Urinary bladder (tissue), 4 donors: Measurements from ENCODE around the gene NKIRAS1. TPM values are rescaled to one million over a fixed set of nuclear protein-coding genes. Genes with fewer than 3 reads are reported as not detected.
"Not testable (repeated sequence)": the region's sequence is repeated elsewhere in the genome, so short reads cannot be mapped to it uniquely, and the experiment has no call there.

Source experiments
- DNase-seq: peaks from one replicate; pipeline ENCODE4 v3.0.0-alpha.2; 2015; ENCODE audit errors: extremely low spot score
- H3K27ac ChIP-seq: one replicate; pipeline ENCODE4 v1.5.1; 2013; ENCODE audit warnings: low read depth, mild to moderate bottlenecking, moderate library complexity
- H3K36me3 ChIP-seq: one replicate; pipeline ENCODE4 v1.6.1; 2013; ENCODE audit warnings: mild to moderate bottlenecking, moderate library complexity; ENCODE audit not compliant: insufficient read depth
- H3K4me1 ChIP-seq: one replicate; pipeline ENCODE4 v1.6.1; 2013; ENCODE audit warnings: mild to moderate bottlenecking, moderate library complexity; ENCODE audit not compliant: insufficient read depth
- H3K4me3 ChIP-seq: one replicate; pipeline ENCODE4 v1.5.1; 2013; ENCODE audit warnings: low read depth, low read length
- WGBS: extraction: QIAGEN DNeasy Blood & Tissue Kit; methylation state at CpG from one replicate; pipeline ENCODE4 v1.1.7; 2013; 5-methylcytosine and 5-hydroxymethylcytosine counted together
- polyA plus RNA-seq: library from polyadenylated mRNA; stranded (reverse); fragments of 200-250 nt; gene quantifications from one replicate; pipeline ENCODE4 v1.2.3, GENCODE V29; 2013
- total RNA-seq: library from RNA; depleted of rRNA; stranded (reverse); fragments of >200 nt; gene quantifications from one replicate; pipeline ENCODE4 v1.2.3, GENCODE V29; 2014
- donor health status: healthy with polysubstance abuse.
- donor health status: healthy.

Gene NKIRAS1
- total and polyA plus RNA-seq, 2 donors: 10.5 to 17.1 TPM

DNA sequence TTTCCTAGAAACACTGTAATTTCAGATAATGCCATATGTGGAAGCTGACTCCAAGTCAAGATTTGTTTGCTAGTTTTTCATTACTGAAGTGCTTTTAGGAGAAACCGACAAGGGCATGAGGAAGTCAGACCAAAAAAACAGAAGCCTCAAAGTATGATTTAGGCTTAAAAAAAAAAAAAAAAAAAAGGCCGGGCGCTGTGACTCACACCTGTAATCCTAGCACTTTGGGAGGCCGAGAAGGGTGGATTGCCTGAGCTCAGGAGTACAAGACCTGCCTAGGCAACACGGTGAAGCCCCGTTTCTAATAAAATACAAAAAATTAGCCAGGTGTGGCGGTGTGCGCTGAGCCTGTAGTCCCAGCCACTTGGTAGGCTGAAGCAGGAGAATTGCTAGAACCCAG is 11.7 kb upstream of the NKIRAS1 start:
- Histone ChIP-seq H3K4me3 (no peak overlapping the region), H3K27ac (no peak overlapping the region), H3K4me1 (no peaks in the 10 kb centered on the region), H3K36me3 (no peaks in the 10 kb centered on the region)
- WGBS: 82% methylated on average over 8 of the region's 8 CpGs
- DNase-seq: no peak

DNA sequence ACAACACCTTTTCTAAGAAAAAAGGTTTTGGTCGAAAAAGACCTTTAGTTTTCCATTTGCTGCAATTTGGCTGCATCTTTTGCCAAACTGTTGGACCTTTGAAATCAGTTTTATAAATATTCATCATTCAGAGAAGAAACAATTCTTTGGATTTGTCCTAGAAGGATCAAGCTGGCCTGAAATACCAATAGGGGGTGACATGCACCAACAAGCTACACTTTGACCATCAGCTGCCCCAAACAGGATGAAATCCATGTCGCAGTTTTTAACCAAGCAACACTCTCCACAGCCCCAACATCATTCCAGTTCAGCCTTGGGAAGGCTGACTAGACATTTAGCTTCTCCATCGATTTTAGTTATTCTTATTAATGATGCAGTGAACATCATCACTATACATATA is 9.9 kb upstream of the NKIRAS1 start:
- 81% methylated on average over 3 of the region's 3 CpGs for WGBS
- DNase-seq: no peak
- H3K27ac ChIP-seq: no peak overlapping the region
- H3K4me3 ChIP-seq: no peak overlapping the region
- no peaks in the 10 kb centered on the region for H3K4me1 ChIP-seq
- no peaks in the 10 kb centered on the region for H3K36me3 ChIP-seq

DNA sequence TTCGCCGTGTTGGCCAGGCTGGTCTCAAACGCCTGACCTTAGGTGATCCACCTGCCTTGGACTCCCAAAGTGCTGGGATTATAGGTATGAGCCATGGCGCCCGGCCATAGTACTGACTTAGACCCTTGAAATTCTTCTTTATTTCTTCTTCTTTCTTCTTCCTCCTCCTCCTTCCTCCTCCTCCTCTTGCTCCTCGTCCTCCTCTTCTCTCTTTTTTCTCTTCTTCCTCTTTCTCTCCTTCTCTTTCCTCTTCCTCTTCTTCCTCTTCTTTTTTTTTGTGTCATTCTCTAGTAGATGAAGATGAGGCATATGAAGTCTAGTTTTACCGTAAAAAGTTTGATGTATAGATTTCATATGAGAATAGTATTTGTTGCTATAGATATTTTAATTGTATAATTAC is 9.5 kb upstream of the NKIRAS1 start:
- no peaks in the 10 kb centered on the region for H3K4me1 ChIP-seq
- no peak overlapping the region for H3K4me3 ChIP-seq
- DNase-seq: no peak
- no peak overlapping the region for H3K27ac ChIP-seq
- H3K36me3 ChIP-seq: no peaks in the 10 kb centered on the region
- WGBS: 94% methylated on average over 7 of the region's 7 CpGs

DNA sequence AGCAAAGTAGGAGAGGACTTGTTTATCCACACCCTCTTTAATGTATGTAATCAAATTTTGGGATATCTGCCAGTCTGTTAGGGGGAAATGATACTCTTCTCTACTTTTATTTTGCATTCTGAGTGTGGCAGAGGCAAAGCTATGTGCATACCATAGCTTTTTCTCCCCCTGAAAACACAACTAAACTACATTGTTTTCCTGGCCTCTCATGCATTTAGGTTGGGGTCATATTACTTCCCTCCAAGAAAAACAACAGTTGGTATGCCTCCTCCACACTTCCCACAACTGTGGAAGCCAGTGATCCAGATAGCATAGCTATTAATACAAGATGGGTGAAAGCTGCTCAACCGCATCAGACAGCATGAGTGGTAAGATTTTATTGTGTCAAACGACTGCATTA is 7.0 kb upstream of the NKIRAS1 start:
- Histone ChIP-seq H3K36me3 (no peaks in the 10 kb centered on the region), H3K4me1 (no peaks in the 10 kb centered on the region), H3K4me3 (no peak overlapping the region), H3K27ac (no peak overlapping the region)
- WGBS: 61% methylated on average over 2 of the region's 2 CpGs
- DNase-seq: no peak

DNA sequence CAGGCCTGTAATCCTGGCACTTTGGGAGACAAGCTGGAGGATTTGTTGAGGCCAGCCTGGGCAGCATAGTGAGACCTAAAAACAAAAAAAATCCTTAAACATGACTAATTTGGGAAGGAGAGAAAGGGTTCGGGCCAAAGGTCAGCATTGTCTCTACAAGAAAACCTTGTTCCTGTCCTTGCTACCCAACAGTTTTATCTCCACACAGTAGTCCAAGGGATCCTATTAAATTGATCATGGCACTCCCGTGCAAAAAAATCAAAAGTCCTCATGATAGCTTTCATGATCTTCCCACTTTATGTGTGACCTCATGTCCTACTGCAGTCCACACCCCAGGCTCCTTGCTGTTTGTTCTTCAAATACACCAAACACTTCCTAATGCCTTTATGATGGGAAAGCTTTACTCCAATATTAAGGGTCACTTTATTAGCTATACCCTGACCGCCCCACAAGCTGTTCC is 4.3 kb upstream of the NKIRAS1 start:
- DNase-seq: no peak
- 87% methylated on average over 3 of the region's 3 CpGs for WGBS
- Histone ChIP-seq H3K27ac (no peak overlapping the region), H3K4me1 (no peaks in the 10 kb centered on the region), H3K4me3 (no peak overlapping the region), H3K36me3 (no peaks in the 10 kb centered on the region)

DNA sequence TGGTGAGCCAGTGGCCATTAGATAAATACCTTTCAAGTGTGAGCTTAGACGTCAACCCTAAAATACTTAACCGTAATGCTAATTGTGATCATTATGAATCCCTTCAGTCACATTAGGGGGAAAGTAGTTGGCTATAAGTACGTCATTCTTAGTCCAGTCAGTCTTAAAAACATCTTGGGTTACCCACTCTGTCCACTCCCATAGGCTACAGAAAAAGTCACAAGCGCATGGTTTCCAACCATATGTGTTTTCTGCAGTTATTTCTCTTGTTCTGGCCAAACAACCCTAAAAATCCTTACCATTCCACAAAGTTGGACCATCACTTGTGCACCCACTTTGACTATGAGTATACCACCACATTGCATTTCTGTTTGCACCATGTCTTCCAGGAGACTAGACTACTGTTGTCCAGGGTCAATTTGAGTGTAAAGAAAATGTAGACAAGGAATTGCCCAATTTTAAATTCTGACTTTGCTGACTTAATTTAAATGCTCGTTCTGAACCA is 3.4 kb upstream of the NKIRAS1 start:
- WGBS: 83% methylated on average over 5 of the region's 5 CpGs
- Histone ChIP-seq H3K4me3 (no peak overlapping the region), H3K27ac (no peak overlapping the region), H3K36me3 (no peaks in the 10 kb centered on the region), H3K4me1 (no peaks in the 10 kb centered on the region)
- DNase-seq: no peak

DNA sequence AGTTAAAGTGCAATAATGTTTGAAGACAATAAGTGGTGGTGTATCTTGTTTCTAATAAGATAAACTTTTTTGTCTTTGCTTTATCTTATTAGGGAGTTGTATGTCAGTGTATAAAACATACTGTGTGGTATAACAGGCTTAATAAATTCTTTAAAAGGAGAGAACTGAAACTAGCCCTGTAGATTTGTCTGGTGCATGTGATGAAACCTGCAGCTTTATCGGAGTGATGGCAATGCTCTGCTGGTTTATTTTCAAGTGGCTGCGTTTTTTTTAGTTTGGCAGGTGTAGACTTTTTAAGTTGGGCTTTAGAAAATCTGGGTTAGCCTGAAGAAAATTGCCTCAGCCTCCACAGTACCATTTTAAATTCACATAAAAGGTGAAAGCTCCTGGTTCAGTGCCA is 2.8 kb upstream of the NKIRAS1 start:
- Histone ChIP-seq H3K27ac (no peak overlapping the region), H3K4me1 (no peaks in the 10 kb centered on the region), H3K4me3 (no peak overlapping the region), H3K36me3 (no peaks in the 10 kb centered on the region)
- WGBS: 77% methylated on average over 2 of the region's 2 CpGs
- DNase-seq: no peak

DNA sequence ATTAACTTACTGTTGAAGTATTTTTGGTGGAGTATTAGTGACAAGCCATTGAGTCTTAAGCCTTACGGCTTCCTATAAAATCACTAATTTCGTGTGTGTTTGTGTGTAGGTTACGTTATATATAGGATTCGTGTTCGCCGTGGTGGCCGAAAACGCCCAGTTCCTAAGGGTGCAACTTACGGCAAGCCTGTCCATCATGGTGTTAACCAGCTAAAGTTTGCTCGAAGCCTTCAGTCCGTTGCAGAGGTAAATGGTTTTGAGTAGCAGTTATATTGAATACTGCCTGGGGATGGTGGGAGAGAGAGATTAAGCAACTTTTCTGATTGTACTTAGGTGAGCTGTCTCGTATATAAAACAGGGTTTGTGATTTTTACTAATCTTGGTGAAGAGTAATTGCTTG is 1.5 kb upstream of the NKIRAS1 start:
- not testable (repeated sequence) for H3K4me1 ChIP-seq, H3K27ac ChIP-seq, DNase-seq, H3K36me3 ChIP-seq
- 32% methylated on average over 12 of the region's 12 CpGs for WGBS
- peak overlapping the region; percentile 79 for H3K4me3 ChIP-seq

DNA sequence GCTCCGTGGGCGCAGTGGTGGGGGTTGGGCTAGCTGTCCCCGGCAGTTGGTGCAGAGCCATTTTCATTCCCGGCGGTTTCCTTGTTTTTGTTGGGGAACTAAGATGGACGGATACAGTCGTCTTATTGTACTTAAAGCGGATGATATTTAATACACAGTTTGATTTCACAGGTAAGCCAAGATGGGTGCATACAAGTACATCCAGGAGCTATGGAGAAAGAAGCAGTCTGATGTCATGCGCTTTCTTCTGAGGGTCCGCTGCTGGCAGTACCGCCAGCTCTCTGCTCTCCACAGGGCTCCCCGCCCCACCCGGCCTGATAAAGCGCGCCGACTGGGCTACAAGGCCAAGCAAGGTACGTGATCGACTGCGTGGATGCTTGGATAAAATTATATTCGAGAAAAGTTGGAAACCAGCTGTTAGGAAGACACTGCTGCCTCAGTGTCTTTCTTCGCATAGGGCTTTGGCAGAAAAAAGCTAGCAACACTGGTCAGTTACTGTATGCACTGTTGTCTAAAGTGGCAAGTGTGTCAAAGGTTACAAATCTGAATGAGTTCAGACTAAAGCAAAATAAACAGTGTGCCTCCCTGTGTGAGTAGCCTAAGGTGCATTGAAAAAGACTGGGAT is 1.0 kb upstream of the NKIRAS1 start:
- H3K4me3 ChIP-seq: peak overlapping the region; percentile 79
- H3K4me1 ChIP-seq, DNase-seq, H3K36me3 ChIP-seq: not testable (repeated sequence)
- H3K27ac ChIP-seq: peak overlapping the region; percentile 88
- WGBS: 1% methylated on average over 20 of the region's 21 CpGs

DNA sequence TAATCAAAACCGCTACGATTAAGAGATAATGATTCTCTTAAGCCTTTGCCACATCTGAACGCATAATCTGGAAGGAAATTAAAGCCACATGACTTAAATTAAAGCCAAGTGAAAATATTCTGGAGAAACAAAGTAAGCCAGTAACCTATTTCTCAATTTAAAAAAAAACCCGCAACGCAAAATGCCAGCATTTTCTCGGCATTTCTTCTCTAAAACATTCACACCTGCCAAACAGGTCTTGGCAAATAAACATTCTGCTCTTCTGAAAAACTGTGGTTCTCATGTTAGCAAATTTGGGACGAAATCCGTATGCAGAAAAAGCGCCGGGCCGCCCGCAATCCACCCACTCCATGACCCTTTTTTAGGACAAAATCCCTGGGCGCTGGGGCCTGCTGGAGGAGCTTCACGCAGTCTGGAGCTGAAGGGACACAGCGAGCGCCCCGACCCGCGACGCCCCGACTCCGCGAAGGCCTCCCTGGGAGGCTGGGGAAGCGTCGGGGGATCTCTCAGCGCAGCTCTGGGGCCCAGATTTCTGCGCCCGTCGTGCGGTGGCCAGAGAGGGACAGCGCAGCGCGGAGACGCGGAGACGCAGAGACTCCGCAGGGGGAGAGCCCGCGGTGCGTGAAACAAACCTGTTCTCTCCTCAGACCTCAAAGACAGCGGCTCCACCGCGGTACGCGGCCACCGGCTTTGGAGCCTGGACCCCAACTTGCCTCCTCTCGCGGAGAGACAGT is 471 bp downstream of the NKIRAS1 start:
- Histone ChIP-seq H3K36me3 (no peaks in the 10 kb centered on the region), H3K4me3 (peak overlapping the region; percentile 79), H3K27ac (peak overlapping the region; percentile 78), H3K4me1 (no peaks in the 10 kb centered on the region)
- WGBS: 2% methylated on average over 48 of the region's 48 CpGs
- DNase-seq: no peak

DNA sequence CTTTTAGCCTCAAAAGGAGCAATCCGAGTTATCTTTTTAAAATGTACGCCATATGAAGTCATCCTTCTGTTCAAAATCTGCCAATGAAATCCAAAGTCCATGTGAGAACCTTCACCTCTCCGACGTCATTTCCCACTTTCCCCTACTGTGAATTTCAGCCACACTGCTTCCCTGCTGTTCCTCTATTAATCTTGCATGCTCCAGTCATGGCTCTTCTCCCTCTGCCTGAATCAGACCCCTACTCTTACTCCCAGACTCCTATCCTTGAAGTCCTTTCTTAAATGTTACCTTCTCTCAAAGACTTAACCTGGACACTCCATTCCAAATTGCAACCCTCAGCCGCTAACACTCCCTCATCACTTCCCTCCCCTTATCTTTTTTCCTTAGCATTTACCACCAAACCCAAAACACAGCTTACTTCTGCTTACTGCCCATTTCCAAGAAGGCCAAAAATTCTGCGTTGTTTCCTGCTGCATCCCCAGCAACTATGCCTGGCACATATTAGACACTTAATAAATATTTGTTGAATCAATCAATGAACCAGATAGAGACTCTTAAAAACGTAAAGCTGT is 1.2 kb downstream of the NKIRAS1 start:
- WGBS: 65% methylated on average over 7 of the region's 7 CpGs
- Histone ChIP-seq H3K36me3 (peaks cover 1% of the 10 kb centered on the region), H3K27ac (no peak overlapping the region), H3K4me1 (no peaks in the 10 kb centered on the region), H3K4me3 (no peak overlapping the region)
- DNase-seq: no peak

DNA sequence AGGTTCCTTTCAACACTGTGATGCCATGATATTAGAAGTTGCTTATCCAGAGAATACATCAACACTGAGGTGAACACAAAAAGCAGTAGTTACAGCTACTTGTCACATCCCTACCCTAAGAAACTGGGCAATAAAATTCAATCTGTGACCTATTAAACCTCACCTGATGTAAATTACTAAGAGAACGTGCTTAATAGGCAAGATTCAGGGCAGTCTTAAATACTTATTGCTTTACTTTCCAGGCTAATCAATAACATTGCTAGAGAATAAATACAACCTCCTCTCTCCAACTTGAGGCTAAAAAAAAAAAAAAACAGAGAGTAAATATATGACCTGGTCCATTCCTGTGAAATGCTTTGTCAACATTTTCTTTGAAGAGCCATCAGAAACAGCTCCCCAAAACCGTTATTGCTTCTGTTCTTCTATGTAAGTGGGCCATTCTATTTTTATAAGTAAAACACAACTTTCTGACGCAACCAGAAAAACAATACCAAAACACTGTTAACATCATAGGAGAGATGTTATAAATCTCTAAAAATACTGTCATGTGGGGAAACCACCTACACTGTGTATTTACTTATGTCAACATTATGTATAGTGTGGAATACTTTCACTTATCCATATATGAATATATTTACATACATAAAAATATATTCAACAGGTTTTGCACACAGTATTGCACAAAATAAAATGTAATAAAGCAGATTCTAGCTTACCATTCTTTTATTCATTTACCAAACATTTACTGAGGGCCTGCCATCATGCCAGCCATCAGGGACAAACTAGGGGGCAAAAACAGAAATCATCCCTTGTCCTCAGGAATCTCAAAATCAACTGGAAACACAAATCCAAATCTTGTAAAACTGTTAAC is 2.7 kb downstream of the NKIRAS1 start:
- 83% methylated on average over 3 of the region's 3 CpGs for WGBS
- peaks cover 5% of the 10 kb centered on the region for H3K36me3 ChIP-seq
- DNase-seq: no peak
- no peak overlapping the region for H3K4me3 ChIP-seq
- no peak overlapping the region for H3K27ac ChIP-seq
- H3K4me1 ChIP-seq: no peaks in the 10 kb centered on the region

DNA sequence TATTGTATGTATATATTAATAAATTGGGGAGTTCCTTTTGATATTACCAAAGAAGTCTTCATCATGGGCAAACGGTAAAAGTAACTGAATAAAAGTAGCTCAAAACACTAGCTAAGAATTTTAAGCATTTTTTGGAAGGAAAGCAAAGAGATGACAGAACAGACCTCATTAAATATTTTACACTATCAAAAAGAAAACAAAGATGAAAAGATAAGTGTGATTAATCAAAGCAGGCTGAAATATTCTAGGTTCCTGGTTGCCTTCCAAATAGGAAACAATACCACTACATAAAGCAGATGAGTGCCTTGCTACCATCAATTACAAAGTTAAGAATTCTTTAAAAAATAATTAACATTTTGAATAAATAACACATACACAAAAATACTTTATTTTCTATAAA is 3.6 kb downstream of the NKIRAS1 start:
- 88% methylated on average over 1 of the region's 1 CpG for WGBS
- Histone ChIP-seq H3K27ac (no peak overlapping the region), H3K4me1 (no peaks in the 10 kb centered on the region), H3K36me3 (peaks cover 5% of the 10 kb centered on the region), H3K4me3 (no peak overlapping the region)
- no peak for DNase-seq
